IMR-90 (cell line): ENCODE results near the gene TRPM3. TPM values are rescaled to one million over a fixed set of nuclear protein-coding genes. Genes with fewer than 3 reads are reported as not detected.

Source experiments
- ATAC-seq: fragments of 200-7000 bp; cut with Tn5 transposase; 2 replicates; pipeline ENCODE4 v1.9.1; 2020; ENCODE audit warnings: low read depth, mild to moderate bottlenecking, moderate library complexity
- BruUV-seq: library from RNA; stranded (reverse); fragments of 400-500 nt; replicated peaks from 2 replicates; lab custom pipeline; 2021; lab: Mats Ljungman, UMichigan
- CTCF ChIA-PET: fragments of 300-600 bp; formaldehyde crosslinking; extraction: SDS; loops from one replicate; lab custom pipeline; 2021; ENCODE audit warnings: antibody characterized with exemption; lab: Yijun Ruan, JAX
- POLR2A ChIA-PET: fragments of 300-600 bp; sonication (Branson Sonifier 250); formaldehyde crosslinking; loops from one replicate; lab custom pipeline; 2022; ENCODE audit warnings: antibody characterized with exemption; ENCODE audit not compliant: unreplicated experiment; lab: Charles Lee
- DNase-seq: peaks from one replicate; pipeline ENCODE4 v3.0.0; 2013
- H2AFZ ChIP-seq: replicated peaks from 2 replicates; pipeline ENCODE3; 2013; ENCODE audit warnings: low read length, mild to moderate bottlenecking; ENCODE audit not compliant: poor library complexity
- H2AK5ac ChIP-seq: 2 replicates; pipeline ENCODE4 v1.6.1; 2013; ENCODE audit warnings: low read depth, low read length, inconsistent platforms
- H2AK9ac ChIP-seq: replicated peaks from 2 replicates; pipeline ENCODE3; 2013; ENCODE audit warnings: mild to moderate bottlenecking, low read depth, low read length, moderate library complexity; ENCODE audit not compliant: poor library complexity
- H2BK120ac ChIP-seq: 2 replicates; pipeline ENCODE4 v1.6.1; 2013; ENCODE audit warnings: low read depth, low read length, inconsistent platforms
- H2BK15ac ChIP-seq: 3 replicates; pipeline ENCODE4 v1.6.1; 2013; ENCODE audit warnings: low read depth, low read length, inconsistent platforms
- H2BK20ac ChIP-seq: 2 replicates; pipeline ENCODE4 v1.6.1; 2013; ENCODE audit warnings: low read depth, mild to moderate bottlenecking, inconsistent platforms, low read length, moderate library complexity
- H2BK5ac ChIP-seq: 2 replicates; pipeline ENCODE4 v1.6.1; 2013; ENCODE audit warnings: mild to moderate bottlenecking, low read depth, low read length, inconsistent platforms; ENCODE audit not compliant: poor library complexity, severe bottlenecking
- H3K14ac ChIP-seq: replicated peaks from 2 replicates; pipeline ENCODE4 v1.6.1; 2013; ENCODE audit warnings: low read depth, low read length, inconsistent platforms
- H3K18ac ChIP-seq: 2 replicates; pipeline ENCODE4 v1.6.1; 2013; ENCODE audit warnings: low read depth, low read length, control low read depth
- H3K23ac ChIP-seq: 2 replicates; pipeline ENCODE4 v1.6.1; 2013; ENCODE audit warnings: low read depth, low read length, inconsistent platforms
- H3K27ac ChIP-seq: 2 replicates; pipeline ENCODE4 v1.5.1; 2013; ENCODE audit warnings: mild to moderate bottlenecking, control low read depth, low read length; ENCODE audit not compliant: insufficient read depth
- H3K27me3 ChIP-seq: 2 replicates; pipeline ENCODE4 v1.6.1; 2013; ENCODE audit warnings: low read length; ENCODE audit not compliant: control insufficient read depth, insufficient read depth
- H3K36me3 ChIP-seq: 2 replicates; pipeline ENCODE4 v1.6.1; 2013; ENCODE audit warnings: low read length, mixed read lengths; ENCODE audit not compliant: control insufficient read depth, insufficient read depth
- H3K4ac ChIP-seq: 2 replicates; pipeline ENCODE4 v1.6.1; 2013; ENCODE audit warnings: low read depth, low read length, inconsistent platforms
- H3K4me1 ChIP-seq: 2 replicates; pipeline ENCODE4 v1.6.1; 2013; ENCODE audit warnings: low read length, mixed read lengths; ENCODE audit not compliant: control insufficient read depth, insufficient read depth
- H3K4me2 ChIP-seq: 2 replicates; pipeline ENCODE4 v1.6.1; 2013; ENCODE audit warnings: low read depth, mild to moderate bottlenecking, control low read depth, low read length, moderate library complexity
- H3K4me3 ChIP-seq: 2 replicates; pipeline ENCODE4 v1.5.1; 2013; ENCODE audit warnings: low read depth, mild to moderate bottlenecking, control low read depth, low read length, moderate library complexity; ENCODE audit not compliant: insufficient read depth
- H3K56ac ChIP-seq: 2 replicates; pipeline ENCODE4 v1.6.1; 2013; ENCODE audit warnings: low read length, inconsistent platforms; ENCODE audit not compliant: insufficient read depth; ENCODE audit errors: extremely low read depth
- H3K79me1 ChIP-seq, 2 experiments: 2 replicates each; pipeline ENCODE4 v1.6.1; 2013; ENCODE audit warnings: low read length in 2 of 2, inconsistent platforms in 1 of 2, low read depth in 1 of 2
- H3K9ac ChIP-seq: 2 replicates; pipeline ENCODE4 v1.6.1; 2013; ENCODE audit warnings: low read depth, low read length, control low read depth
- H3K9me1 ChIP-seq: 2 replicates; pipeline ENCODE4 v1.6.1; 2013; ENCODE audit warnings: low read length, inconsistent platforms; ENCODE audit not compliant: insufficient read depth
- H3K9me3 ChIP-seq: 2 replicates; pipeline ENCODE4 v1.6.1; 2013; ENCODE audit warnings: low read length; ENCODE audit not compliant: control insufficient read depth, insufficient read depth
- H4K20me1 ChIP-seq: 2 replicates; pipeline ENCODE4 v1.6.1; 2013; ENCODE audit warnings: low read length, inconsistent platforms; ENCODE audit not compliant: insufficient read depth
- H4K5ac ChIP-seq: 2 replicates; pipeline ENCODE4 v1.6.1; 2013; ENCODE audit warnings: mild to moderate bottlenecking, low read depth, low read length, control low read depth
- H4K8ac ChIP-seq, 2 experiments: 2 replicates each; pipeline ENCODE4 v1.6.1; 2013; ENCODE audit warnings: low read depth in 2 of 2, low read length in 2 of 2, control low read depth in 1 of 2, inconsistent platforms in 1 of 2
- H4K91ac ChIP-seq: 2 replicates; pipeline ENCODE4 v1.6.1; 2013; ENCODE audit warnings: low read depth, low read length, inconsistent platforms; ENCODE audit not compliant: insufficient read depth
- CHD1 ChIP-seq: IDR thresholded peaks from 2 replicates; pipeline ENCODE4 v1.6.1; 2012; ENCODE audit warnings: low read depth, low read length, improper control_type of control experiment
- FOS ChIP-seq: fragments of 150-350 bp; IDR thresholded peaks from 2 replicates; pipeline ENCODE4 v1.6.1; 2016; ENCODE audit warnings: low read depth, low read length
- MAFK ChIP-seq: IDR thresholded peaks from 2 replicates; pipeline ENCODE4 v1.6.1; 2012; ENCODE audit warnings: low read depth, low read length, improper control_type of control experiment
- MAZ ChIP-seq: IDR thresholded peaks from 2 replicates; pipeline ENCODE4 v1.6.1; 2012; ENCODE audit warnings: low read depth, mild to moderate bottlenecking, low read length, improper control_type of control experiment, moderate library complexity, borderline replicate concordance
- MXI1 ChIP-seq: IDR thresholded peaks from 2 replicates; pipeline ENCODE4 v1.6.1; 2012; ENCODE audit warnings: low read depth, mild to moderate bottlenecking, low read length, moderate library complexity, borderline replicate concordance
- POLR2A ChIP-seq: IDR thresholded peaks from 2 replicates; pipeline ENCODE4 v1.6.1; 2012; ENCODE audit warnings: mild to moderate bottlenecking, low read depth, low read length
- RAD21 ChIP-seq: IDR thresholded peaks from 2 replicates; pipeline ENCODE4 v1.6.1; 2012; ENCODE audit warnings: low read length, improper control_type of control experiment
- RCOR1 ChIP-seq: IDR thresholded peaks from 2 replicates; pipeline ENCODE4 v1.6.1; 2012; ENCODE audit warnings: mild to moderate bottlenecking, low read length, improper control_type of control experiment; ENCODE audit not compliant: insufficient replicate concordance
- SMC3 ChIP-seq: fragments of 150-350 bp; IDR thresholded peaks from 2 replicates; pipeline ENCODE4 v1.6.1; 2016; ENCODE audit warnings: low read depth, mild to moderate bottlenecking, antibody characterized with exemption, low read length, moderate library complexity
- WGBS, 2 experiments: methylation state at CpG; one replicate each; pipeline versions ENCODE4 v1.1.5 to v1.1.7; 2013; ENCODE audit warnings: missing lambda C conversion rate in 2 of 2; ENCODE audit not compliant: insufficient read length in 1 of 2; ENCODE audit errors: extremely low coverage in 2 of 2; 5-methylcytosine and 5-hydroxymethylcytosine counted together
- dilution Hi-C: fragments of 300-500 bp; cut with HindIII; formaldehyde crosslinking; loops from one replicate; pipeline ENCODE4 v1.14.3; 2018; ENCODE audit warnings: low sequenced_read_pairs; ENCODE audit not compliant: unreplicated experiment
- in situ Hi-C: fragments of 300-500 bp; cut with MboI; formaldehyde crosslinking; loops from 3 replicates; pipeline ENCODE4 v1.14.3; 2019; ENCODE audit warnings: low sequenced_read_pairs, inconsistent platforms, mixed read lengths
- intact Hi-C: fragments of 100-400 bp; cut with micrococcal nuclease; formaldehyde crosslinking; loops from 2 replicates; pipeline ENCODE4 v1.10.0; 2022
- polyA plus RNA-seq, 3 experiments: library from polyadenylated mRNA; depleted of rRNA; stranded (reverse); fragments of >200 nt; gene quantifications; 2 replicates each; pipeline ENCODE4 v1.2.3, GENCODE V29; 2012; ENCODE audit warnings: low replicate concordance in 1 of 3
- total RNA-seq: library from RNA; depleted of rRNA; stranded (reverse); fragments of >200 nt; gene quantifications from 2 replicates; pipeline ENCODE4 v1.2.3, GENCODE V29; 2012
- TF ChIP-seq, protein P1 (sequence below): fragments of 150-350 bp; IDR thresholded peaks from 2 replicates; pipeline ENCODE4 v1.6.1; 2017; ENCODE audit warnings: mild to moderate bottlenecking, antibody characterized with exemption, low read length, low read depth

The TRPM3 gene
- total and polyA plus RNA-seq, 2 of the 4 experiments (the other 2 are of a cell fraction): not detected

GRCh38 chr9:70493029-70493428 lies 628.4 kb downstream of the TRPM3 start:
- Histone ChIP-seq H2AFZ (no peak overlapping the region), H3K9me3 (no peaks in the 10 kb centered on the region), H2BK20ac (no peak overlapping the region), H3K14ac (no peak overlapping the region), H3K9ac (no peak overlapping the region), H3K36me3 (no peaks in the 10 kb centered on the region), H4K5ac (no peak overlapping the region), H4K8ac (no peak overlapping the region), H3K23ac (no peak overlapping the region), H4K20me1 (no peaks in the 10 kb centered on the region), H3K4ac (no peak overlapping the region), H4K91ac (no peak overlapping the region), H3K4me2 (no peak overlapping the region), H3K27me3 (no peaks in the 10 kb centered on the region), H3K27ac (no peak overlapping the region), H3K9me1 (peaks cover 8% of the 10 kb centered on the region), H2BK120ac (no peak overlapping the region), H3K56ac (no peak overlapping the region), H2AK5ac (no peak overlapping the region), H3K18ac (no peak overlapping the region), H2AK9ac (no peak overlapping the region), H2BK15ac (no peak overlapping the region), H2BK5ac (no peak overlapping the region), H3K4me3 (no peak overlapping the region), H3K4me1 (peaks cover 6% of the 10 kb centered on the region), H3K79me1 (no peaks in the 10 kb centered on the region)
- no peak for ATAC-seq
- DNase-seq: no peak
- WGBS, 2 experiments: no CpG with 5 or more reads among the region's 9 CpGs
- intact Hi-C loops (no loop called here), in situ Hi-C loops (no loop called here), dilution Hi-C loops (no loop called here)
- POLR2A ChIA-PET: no interaction called here
- CTCF ChIA-PET: no interaction called here
- TF ChIP-seq CHD1 (no peak), POLR2A (no peak), MAZ (no peak), FOS (no peak), RCOR1 (no peak), RAD21 (no peak), SMC3 (no peak), MXI1 (no peak), MAFK (no peak)
- TF ChIP-seq, protein P1, sequence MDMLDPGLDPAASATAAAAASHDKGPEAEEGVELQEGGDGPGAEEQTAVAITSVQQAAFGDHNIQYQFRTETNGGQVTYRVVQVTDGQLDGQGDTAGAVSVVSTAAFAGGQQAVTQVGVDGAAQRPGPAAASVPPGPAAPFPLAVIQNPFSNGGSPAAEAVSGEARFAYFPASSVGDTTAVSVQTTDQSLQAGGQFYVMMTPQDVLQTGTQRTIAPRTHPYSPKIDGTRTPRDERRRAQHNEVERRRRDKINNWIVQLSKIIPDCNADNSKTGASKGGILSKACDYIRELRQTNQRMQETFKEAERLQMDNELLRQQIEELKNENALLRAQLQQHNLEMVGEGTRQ: no peak
- BruUV-seq: no TSS peak
